Prostate gland (tissue), 2 donors: ENCODE results near the gene FBXO40.

Experiments used
- CTCF ChIP-seq, 4 experiments: fragments of 200-600 bp in 2 of 4; fragments of 450-650 bp in 2 of 4; sonication (generic) in 2 of 4; IDR thresholded peaks; 1 replicate in 3 of 4; 2 replicates in 1 of 4; pipeline ENCODE4 v1.5.1; 2016 to 2019; ENCODE audit warnings: antibody characterized with exemption in 4 of 4, mild to moderate bottlenecking in 2 of 4, moderate library complexity in 2 of 4
- POLR2A ChIP-seq: fragments of 450-650 bp; IDR thresholded peaks from one replicate; pipeline ENCODE4 v1.6.1; 2016; ENCODE audit warnings: antibody characterized with exemption, mild to moderate bottlenecking
- POLR2AphosphoS5 ChIP-seq: sonication (generic); formaldehyde crosslinking; IDR thresholded peaks from one replicate; pipeline ENCODE4 v1.6.1; 2017; ENCODE audit warnings: antibody characterized with exemption

GRCh38 chr3:121637922-121638321 lies 44.7 kb downstream of the FBXO40 start:
- TF ChIP-seq CTCF (IDR thresholded peaks at IDR 0.05), result no peak
- TF ChIP-seq POLR2AphosphoS5, result no peak
- no peak for TF ChIP-seq POLR2A
